Lung microvascular endothelial cell (primary cell): ENCODE data around the gene NCAPH2. TPM values are rescaled to one million over a fixed set of nuclear protein-coding genes. Genes with fewer than 3 reads are reported as not detected.

Experiments
- DNase-seq, 2 donors: peaks; one replicate each; pipeline versions ENCODE4 v3.0.0 to v3.0.0-alpha.2; 2010; ENCODE audit warnings: low read depth in 2 of 2
- total RNA-seq: library from RNA; depleted of rRNA; stranded (reverse); fragments of >200 nt; gene quantifications from 2 replicates; pipeline ENCODE4 v1.2.1, GENCODE V29; 2014

Gene NCAPH2
- total RNA-seq, 1 donor from 2014 or later: 14.5 TPM

GRCh38 chr22:50489363-50490243 is 18.4 kb upstream of the NCAPH2 start:
- no peak for DNase-seq

DNA sequence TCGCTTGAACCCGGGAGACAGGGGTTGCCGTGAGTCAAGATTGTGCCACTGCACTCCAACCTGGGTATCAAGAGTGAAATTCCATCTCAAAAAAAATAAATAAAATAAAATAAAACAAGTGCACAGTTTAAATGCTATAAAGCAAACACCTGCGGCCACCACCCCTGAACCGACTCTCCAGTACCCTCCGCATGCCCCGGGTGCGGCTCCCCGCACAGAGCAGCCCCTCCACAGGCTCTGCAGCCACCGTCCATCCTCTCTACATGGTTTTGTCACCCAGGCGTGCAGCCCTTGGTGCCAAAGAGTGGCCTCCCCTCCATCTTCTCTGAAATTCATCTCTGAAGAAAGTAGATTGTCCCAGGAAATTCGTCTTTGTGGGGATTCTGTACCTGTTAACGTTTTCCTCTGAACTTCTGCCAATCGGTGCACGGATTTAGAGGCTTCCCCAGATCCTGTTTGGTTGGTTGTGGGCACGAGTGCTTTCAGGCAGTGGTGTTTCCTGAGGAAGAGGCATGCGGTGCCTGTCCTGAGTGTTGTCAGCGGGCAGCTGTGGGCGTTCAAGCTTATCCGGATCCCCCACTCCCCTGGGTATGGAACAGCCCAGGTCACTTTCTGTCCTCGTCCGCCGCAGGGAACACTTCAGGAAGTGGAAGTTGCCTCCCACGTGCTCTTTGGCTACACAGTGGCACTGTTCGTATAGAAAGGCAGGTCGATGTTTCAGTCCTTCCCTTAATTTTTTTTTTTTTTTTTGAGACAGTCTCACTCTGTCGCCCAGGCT is 17.3 kb upstream of the NCAPH2 start:
- DNase-seq: peak in 1 of 2 donors; percentile 42

- DNase-seq: no peak
Measured at GRCh38 chr22:50497093-50497492, 10.9 kb upstream of the NCAPH2 start.

- DNase-seq: peak; percentile 65 to 73
Measured at GRCh38 chr22:50498322-50498890, 9.6 kb upstream of the NCAPH2 start.

DNA sequence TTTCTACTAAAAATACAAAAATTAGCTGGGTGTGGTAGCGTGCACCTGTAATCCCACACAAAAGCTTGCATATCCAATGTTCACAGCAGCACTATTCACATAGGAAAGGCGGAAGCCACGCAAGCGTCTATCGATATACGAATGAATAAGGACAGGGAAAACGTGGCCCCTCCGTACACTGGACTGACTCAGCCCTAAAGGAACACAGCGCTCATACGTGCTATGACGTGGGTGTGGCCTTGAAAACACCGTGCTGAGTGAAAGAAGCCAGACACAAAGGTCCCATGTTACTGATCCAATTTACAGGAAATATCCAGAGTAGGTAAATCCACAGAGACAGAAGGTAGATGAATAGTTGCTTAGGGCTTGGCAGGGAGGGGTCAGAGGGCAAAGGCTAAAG is 7.6 kb upstream of the NCAPH2 start:
- DNase-seq: no peak

- DNase-seq: no peak
Measured at GRCh38 chr22:50502096-50502495, 5.9 kb upstream of the NCAPH2 start.

DNA sequence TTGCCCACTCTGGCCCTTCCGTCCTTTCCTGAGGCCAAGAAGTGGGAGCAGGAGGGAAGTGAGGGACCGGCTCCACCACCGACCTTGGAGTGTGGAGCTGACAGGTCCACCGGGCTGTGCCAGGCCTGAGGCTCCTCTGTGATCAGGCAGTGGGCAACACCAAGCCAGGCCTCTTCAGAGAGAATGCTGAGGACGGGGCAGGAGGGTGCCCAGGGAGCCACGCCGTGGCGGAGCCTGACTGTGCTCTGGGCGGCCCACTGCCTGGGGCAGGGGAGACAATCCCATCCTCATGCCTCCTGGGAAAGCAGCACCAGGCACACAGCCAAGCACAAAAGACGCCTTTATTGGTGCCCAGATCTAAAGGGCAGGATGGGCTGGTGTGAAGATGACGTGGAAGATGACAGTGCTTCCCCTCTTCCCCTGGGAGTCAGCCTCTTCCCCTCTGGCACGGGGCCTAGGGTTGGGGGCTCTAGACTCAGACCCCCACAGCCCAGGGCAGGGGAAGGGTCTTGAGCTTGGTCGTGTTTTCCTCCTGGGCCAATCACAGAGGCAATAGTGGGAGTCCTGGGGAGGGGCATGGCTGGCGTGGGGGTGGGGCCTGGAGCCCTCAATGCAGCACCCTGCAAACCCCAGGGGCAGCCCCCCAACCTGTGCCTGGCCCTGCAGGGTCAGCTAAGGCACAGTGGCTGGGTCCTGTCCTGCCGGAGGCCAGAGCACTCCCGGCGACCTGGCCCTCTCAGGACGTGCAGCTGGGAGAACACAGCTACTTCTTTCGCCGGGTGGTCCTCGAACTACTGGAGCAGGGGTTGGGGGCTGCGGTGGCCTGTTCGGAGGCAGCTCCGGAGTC is 5.2 kb upstream of the NCAPH2 start:
- DNase-seq: no peak

- DNase-seq: no peak
Measured at GRCh38 chr22:50503475-50504145, 4.4 kb upstream of the NCAPH2 start.

GRCh38 chr22:50504369-50505211 is 3.4 kb upstream of the NCAPH2 start:
- no peak for DNase-seq

- DNase-seq: no peak
Measured at GRCh38 chr22:50505276-50505775, 2.7 kb upstream of the NCAPH2 start.

DNA sequence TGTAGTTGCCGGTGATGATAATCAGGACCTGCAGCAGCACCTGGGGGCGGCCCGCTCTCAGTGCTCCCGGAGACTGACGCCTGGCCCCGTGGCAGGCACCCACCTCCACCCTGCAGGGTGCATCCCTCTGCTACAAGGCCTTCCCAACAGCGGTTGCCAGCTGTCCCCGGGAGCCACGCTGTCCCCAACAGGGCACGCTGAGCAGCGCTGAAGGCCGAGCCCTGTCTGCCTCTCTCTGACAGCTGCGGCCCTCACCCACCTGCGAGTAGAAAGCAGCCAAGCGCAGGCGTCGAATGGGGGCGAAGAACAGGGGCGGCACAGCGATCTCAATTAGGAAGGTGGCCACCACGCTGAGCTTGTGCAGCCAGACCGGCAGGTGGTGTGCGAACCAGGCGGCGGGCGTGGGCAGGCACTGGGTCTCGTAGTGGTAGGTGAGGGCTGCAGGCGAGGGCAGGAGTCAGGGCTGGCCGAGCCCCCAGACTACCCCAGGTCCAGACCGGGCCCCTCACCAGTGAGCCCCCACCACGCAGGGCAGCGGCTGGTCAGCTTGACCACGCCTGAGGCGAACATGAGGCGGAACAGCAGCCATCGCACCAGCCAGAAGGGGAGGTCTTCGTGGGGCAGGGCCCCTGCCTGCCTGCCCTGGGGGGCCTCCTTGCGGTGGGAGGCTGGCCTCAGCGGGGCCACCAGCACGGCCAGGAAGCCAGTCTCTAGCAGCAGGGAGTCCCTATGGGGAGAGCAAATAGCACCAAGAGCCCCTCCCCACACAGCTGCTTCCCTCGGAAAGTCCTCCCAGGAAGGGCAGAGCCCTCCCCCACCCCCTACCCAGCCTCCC is 2.0 kb upstream of the NCAPH2 start:
- no peak for DNase-seq

GRCh38 chr22:50506611-50507420 is 1.2 kb upstream of the NCAPH2 start:
- DNase-seq: no peak

- DNase-seq: no peak
Measured at GRCh38 chr22:50507421-50507990, 518 bp upstream of the NCAPH2 start, which contains the start of gene LMF2. TSS of gene LMF2 (minus strand) at chr22:50507702. CDS start at chr22:50507675, 27 bp downstream.

GRCh38 chr22:50508897-50509296 is 873 bp downstream of the NCAPH2 start:
- no peak for DNase-seq

- DNase-seq: no peak
Measured at GRCh38 chr22:50513175-50513574, 5.2 kb downstream of the NCAPH2 start.

GRCh38 chr22:50516068-50516467 is 8.0 kb downstream of the NCAPH2 start:
- DNase-seq: no peak

DNA sequence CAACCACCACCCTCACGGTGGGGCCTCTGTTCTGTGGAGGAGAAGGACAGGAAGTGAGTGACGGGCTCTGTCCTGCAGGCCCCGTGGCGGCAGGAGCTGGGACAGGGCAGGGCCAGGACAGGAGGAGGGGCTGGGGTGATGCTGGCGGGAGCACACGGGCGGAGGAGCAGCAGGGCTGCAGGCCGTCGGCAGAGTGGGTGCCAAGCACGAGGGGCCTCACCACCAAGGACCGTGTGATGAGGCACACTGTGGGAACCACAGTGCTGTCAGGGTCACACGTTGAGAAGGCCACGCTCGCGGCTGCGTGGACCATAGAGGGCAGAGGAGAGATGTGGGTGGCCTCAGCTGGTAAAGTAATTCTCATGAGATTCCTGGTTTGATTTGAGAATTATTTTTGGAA is 8.9 kb downstream of the NCAPH2 start:
- DNase-seq: no peak
